HepG2 (cell line): ENCODE data around the gene RGS19. TPM values are rescaled to one million over a fixed set of nuclear protein-coding genes. Genes with fewer than 3 reads are reported as not detected.

ENCODE experiments used
- ATAD3A ChIP-seq: sonication (generic); formaldehyde crosslinking; IDR thresholded peaks from 2 replicates; pipeline ENCODE4 v1.4.0; 2020; ENCODE audit warnings: missing genetic modification reagents
- MXD1 ChIP-seq: sonication (generic); formaldehyde crosslinking; IDR thresholded peaks from 2 replicates; pipeline ENCODE4 v1.4.0; 2020; ENCODE audit warnings: mild to moderate bottlenecking, missing genetic modification reagents
- SKI ChIP-seq: fragments of 450-650 bp; IDR thresholded peaks from one replicate; pipeline ENCODE4 v1.6.1; 2018; ENCODE audit warnings: mild to moderate bottlenecking; ENCODE audit not compliant: partially characterized antibody
- SUZ12 ChIP-seq: fragments of 150-350 bp; IDR thresholded peaks from 2 replicates; pipeline ENCODE4 v1.6.1; 2014; ENCODE audit warnings: low read depth, low read length
- TCF7L2 ChIP-seq: IDR thresholded peaks from 2 replicates; pipeline ENCODE4 v1.6.1; 2011; ENCODE audit warnings: mild to moderate bottlenecking, low read depth, low read length, moderate library complexity
- ZBTB42 ChIP-seq: sonication (generic); formaldehyde crosslinking; IDR thresholded peaks from 2 replicates; pipeline ENCODE4 v1.5.0; 2020; ENCODE audit warnings: mild to moderate bottlenecking, missing genetic modification reagents
- ZEB1 ChIP-seq: IDR thresholded peaks from 2 replicates; pipeline ENCODE4 v1.6.1; 2012; ENCODE audit warnings: mild to moderate bottlenecking, low read depth, inconsistent platforms; ENCODE audit not compliant: insufficient replicate concordance
- ZNF616 ChIP-seq: sonication (generic); formaldehyde crosslinking; IDR thresholded peaks from 2 replicates; pipeline ENCODE4 v1.5.0; 2020; ENCODE audit warnings: low read depth, mild to moderate bottlenecking, missing genetic modification reagents
- ZNF646 ChIP-seq: sonication (generic); formaldehyde crosslinking; IDR thresholded peaks from 2 replicates; pipeline ENCODE4 v1.9.0; 2021; ENCODE audit warnings: mild to moderate bottlenecking, missing genetic modification reagents
- ZNF746 ChIP-seq: sonication (generic); formaldehyde crosslinking; IDR thresholded peaks from 2 replicates; pipeline ENCODE4 v1.8.0; 2022; ENCODE audit warnings: mild to moderate bottlenecking, missing genetic modification reagents
- polyA plus RNA-seq, 8 experiments: library from polyadenylated mRNA; depleted of rRNA in 3 of 8; stranded (reverse) in 7 of 8; unstranded in 1 of 8; fragments of >200 nt; fragmentation: Illumina TruSeq in 4 of 8; extraction: Trizol in 4 of 8; gene quantifications; 2 replicates each; pipeline versions ENCODE4 v1.2.1 to v1.2.3, GENCODE V29; 2011 to 2016; ENCODE audit warnings: low read depth in 4 of 8, missing spikeins in 1 of 8, mixed read lengths in 1 of 8; ENCODE audit not compliant: insufficient read depth in 1 of 8
- total RNA-seq, 5 experiments: library from RNA; depleted of rRNA; stranded (reverse); fragments of >200 nt; fragmentation: Illumina TruSeq; extraction: Trizol; gene quantifications; 2 replicates each; pipeline ENCODE4 v1.2.3, GENCODE V29; 2016; ENCODE audit warnings: low read depth in 1 of 5
- TF ChIP-seq, protein P1 (sequence below): IDR thresholded peaks from 2 replicates; pipeline ENCODE4 v1.6.1; 2016; ENCODE audit warnings: low read depth, control low read depth
- TF ChIP-seq, protein P2 (sequence below): sonication (generic); formaldehyde crosslinking; IDR thresholded peaks from 2 replicates; pipeline ENCODE4 v1.4.0; 2020; ENCODE audit warnings: mild to moderate bottlenecking, missing genetic modification reagents
- TF ChIP-seq, protein P3 (sequence below): sonication (generic); formaldehyde crosslinking; IDR thresholded peaks from 2 replicates; pipeline ENCODE4 v1.8.1; 2022; ENCODE audit warnings: mild to moderate bottlenecking, missing genetic modification reagents

Gene RGS19
- total and polyA plus RNA-seq, 2 of the 13 experiments (the other 11 are each of a cell fraction or from before 2014, with no cell fraction given) = 10.7 to 11.9 TPM

- peak; percentile 79 for TF ChIP-seq MXD1
- TF ChIP-seq, protein P1, sequence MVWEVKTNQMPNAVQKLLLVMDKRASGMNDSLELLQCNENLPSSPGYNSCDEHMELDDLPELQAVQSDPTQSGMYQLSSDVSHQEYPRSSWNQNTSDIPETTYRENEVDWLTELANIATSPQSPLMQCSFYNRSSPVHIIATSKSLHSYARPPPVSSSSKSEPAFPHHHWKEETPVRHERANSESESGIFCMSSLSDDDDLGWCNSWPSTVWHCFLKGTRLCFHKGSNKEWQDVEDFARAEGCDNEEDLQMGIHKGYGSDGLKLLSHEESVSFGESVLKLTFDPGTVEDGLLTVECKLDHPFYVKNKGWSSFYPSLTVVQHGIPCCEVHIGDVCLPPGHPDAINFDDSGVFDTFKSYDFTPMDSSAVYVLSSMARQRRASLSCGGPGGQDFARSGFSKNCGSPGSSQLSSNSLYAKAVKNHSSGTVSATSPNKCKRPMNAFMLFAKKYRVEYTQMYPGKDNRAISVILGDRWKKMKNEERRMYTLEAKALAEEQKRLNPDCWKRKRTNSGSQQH (CRISPR knock-in tag) = 0 out of 2 replicates have a peak, but pooled peaks have one; percentile 20
- TF ChIP-seq ZNF746 = peak; percentile 30; the same call in 1 of the 2 replicates
- TF ChIP-seq ZEB1 = peak; percentile 17
- TF ChIP-seq ZNF646 (CRISPR knock-in tag) = no peak
- peak; percentile 35; the same call in 1 of the 2 replicates for TF ChIP-seq ATAD3A (CRISPR knock-in tag)
- TF ChIP-seq SUZ12 = no peak
- no peak for TF ChIP-seq SKI
- TF ChIP-seq, protein P2, sequence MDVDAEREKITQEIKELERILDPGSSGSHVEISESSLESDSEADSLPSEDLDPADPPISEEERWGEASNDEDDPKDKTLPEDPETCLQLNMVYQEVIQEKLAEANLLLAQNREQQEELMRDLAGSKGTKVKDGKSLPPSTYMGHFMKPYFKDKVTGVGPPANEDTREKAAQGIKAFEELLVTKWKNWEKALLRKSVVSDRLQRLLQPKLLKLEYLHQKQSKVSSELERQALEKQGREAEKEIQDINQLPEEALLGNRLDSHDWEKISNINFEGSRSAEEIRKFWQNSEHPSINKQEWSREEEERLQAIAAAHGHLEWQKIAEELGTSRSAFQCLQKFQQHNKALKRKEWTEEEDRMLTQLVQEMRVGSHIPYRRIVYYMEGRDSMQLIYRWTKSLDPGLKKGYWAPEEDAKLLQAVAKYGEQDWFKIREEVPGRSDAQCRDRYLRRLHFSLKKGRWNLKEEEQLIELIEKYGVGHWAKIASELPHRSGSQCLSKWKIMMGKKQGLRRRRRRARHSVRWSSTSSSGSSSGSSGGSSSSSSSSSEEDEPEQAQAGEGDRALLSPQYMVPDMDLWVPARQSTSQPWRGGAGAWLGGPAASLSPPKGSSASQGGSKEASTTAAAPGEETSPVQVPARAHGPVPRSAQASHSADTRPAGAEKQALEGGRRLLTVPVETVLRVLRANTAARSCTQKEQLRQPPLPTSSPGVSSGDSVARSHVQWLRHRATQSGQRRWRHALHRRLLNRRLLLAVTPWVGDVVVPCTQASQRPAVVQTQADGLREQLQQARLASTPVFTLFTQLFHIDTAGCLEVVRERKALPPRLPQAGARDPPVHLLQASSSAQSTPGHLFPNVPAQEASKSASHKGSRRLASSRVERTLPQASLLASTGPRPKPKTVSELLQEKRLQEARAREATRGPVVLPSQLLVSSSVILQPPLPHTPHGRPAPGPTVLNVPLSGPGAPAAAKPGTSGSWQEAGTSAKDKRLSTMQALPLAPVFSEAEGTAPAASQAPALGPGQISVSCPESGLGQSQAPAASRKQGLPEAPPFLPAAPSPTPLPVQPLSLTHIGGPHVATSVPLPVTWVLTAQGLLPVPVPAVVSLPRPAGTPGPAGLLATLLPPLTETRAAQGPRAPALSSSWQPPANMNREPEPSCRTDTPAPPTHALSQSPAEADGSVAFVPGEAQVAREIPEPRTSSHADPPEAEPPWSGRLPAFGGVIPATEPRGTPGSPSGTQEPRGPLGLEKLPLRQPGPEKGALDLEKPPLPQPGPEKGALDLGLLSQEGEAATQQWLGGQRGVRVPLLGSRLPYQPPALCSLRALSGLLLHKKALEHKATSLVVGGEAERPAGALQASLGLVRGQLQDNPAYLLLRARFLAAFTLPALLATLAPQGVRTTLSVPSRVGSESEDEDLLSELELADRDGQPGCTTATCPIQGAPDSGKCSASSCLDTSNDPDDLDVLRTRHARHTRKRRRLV (CRISPR knock-in tag) = peak; percentile 35; the same call in 1 of the 2 replicates
- TF ChIP-seq TCF7L2 = no peak
- no peak for TF ChIP-seq ZBTB42 (CRISPR knock-in tag)
- TF ChIP-seq ZNF616 = peak; percentile 38; the same call in 1 of the 2 replicates
- TF ChIP-seq, protein P3, sequence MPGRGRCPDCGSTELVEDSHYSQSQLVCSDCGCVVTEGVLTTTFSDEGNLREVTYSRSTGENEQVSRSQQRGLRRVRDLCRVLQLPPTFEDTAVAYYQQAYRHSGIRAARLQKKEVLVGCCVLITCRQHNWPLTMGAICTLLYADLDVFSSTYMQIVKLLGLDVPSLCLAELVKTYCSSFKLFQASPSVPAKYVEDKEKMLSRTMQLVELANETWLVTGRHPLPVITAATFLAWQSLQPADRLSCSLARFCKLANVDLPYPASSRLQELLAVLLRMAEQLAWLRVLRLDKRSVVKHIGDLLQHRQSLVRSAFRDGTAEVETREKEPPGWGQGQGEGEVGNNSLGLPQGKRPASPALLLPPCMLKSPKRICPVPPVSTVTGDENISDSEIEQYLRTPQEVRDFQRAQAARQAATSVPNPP (CRISPR knock-in tag) = no peak
Observed at GRCh38 chr20:64036346-64037198, 42.7 kb downstream of the RGS19 start (continued).
